ENCODE measurements around the gene PHKG2. TPM values are rescaled to one million over a fixed set of nuclear protein-coding genes. Genes with fewer than 3 reads are reported as not detected.
A peak's percentile ranks its signal among the peaks of the same experiment; 100 is the strongest.

Gene PHKG2, protein sequence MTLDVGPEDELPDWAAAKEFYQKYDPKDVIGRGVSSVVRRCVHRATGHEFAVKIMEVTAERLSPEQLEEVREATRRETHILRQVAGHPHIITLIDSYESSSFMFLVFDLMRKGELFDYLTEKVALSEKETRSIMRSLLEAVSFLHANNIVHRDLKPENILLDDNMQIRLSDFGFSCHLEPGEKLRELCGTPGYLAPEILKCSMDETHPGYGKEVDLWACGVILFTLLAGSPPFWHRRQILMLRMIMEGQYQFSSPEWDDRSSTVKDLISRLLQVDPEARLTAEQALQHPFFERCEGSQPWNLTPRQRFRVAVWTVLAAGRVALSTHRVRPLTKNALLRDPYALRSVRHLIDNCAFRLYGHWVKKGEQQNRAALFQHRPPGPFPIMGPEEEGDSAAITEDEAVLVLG
- polyA plus RNA-seq (28.9 to 40.6 TPM (median 31.8 TPM) in 3 replicates), polyA minus RNA-seq (29.8 to 36.4 TPM (median 34.7 TPM) in 3 replicates)
- 9.0 TPM for polyA plus RNA-seq (2011; ENCODE audit: low read depth)
- polyA plus RNA-seq (2011; cell fraction: cytosol; rRNA removed) = 16.2 and 16.6 TPM in 2 replicates
- polyA plus RNA-seq (2011; cell fraction: nucleus; rRNA removed) = 121 and 138 TPM in 2 replicates
- 20.9 and 28.6 TPM in 2 replicates for polyA plus RNA-seq (2012; ENCODE audit: low replicate concordance)
- 15.7 TPM for polyA minus RNA-seq (2011; cell fraction: cytosol; rRNA and poly(A)+ RNA removed)
- polyA minus RNA-seq (2011; cell fraction: nucleus; rRNA and poly(A)+ RNA removed) = 28.6 and 36.6 TPM in 2 replicates

DNA sequence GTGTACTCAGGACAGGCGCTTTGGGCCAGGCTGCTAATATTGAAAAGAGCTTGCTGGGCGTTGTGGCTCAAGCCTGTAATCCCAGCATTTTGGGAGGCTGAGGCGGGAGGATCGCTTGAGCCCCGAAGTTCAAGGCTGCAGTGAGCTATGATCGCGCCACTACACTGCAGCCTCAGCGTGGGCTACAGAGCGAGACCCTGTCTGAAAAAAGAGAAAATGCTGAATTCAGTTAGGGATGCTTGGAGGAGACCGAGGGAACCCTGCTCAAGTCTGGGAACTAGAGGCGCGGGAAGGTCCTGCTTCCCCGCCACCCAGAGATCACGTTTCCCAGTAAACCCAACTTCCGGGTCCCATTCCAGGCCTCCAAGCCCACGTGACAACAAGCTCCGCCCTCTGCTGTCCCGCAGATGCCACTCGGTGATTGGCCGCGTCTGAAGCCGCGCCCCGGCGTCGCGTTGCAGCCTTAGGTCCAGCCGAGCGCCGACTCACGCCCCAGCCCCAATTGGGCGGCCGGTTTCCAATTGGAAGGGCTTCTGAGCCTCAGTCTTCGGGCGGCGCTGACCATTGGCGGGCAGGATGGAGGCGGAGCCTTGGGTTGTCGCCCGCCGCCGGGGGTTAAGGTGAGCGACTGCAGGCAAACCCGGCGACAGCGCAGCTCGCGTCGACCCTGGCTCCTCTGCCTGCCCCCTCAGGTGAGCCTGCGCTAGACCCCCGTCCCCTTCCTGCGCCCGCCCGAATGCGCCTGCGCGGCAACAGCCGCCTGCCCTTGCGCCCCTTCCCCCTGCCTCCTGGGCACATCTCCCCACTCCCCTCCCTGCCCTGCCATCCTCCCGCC is at the start of gene PHKG2:
Gene PHKG2 (plus strand): TSS at position 627 of the 835 bp plus-strand sequence. CDS start 396 bp downstream, outside the sequence.
- dilution Hi-C loops (cut with MboI; ENCODE audit: extremely low pct_ligation_motif_present, low sequenced_read_pairs) = no loop called here
- H3K9ac ChIP-seq (ENCODE audit: control insufficient read depth, extremely low read depth, insufficient read depth, low read length) = peak within 1 kb of the TSS; percentile 71
- H3K27ac ChIP-seq (ENCODE audit: control insufficient read depth, insufficient read depth, low read length) = peak within 1 kb of the TSS; percentile 65
- H3K4me2 ChIP-seq (ENCODE audit: control insufficient read depth, extremely low read depth, insufficient read depth, low read depth, low read length) = peak within 1 kb of the TSS; percentile 73
- H3K36me3 ChIP-seq (ENCODE audit: control insufficient read depth in 2 of 2, extremely low read depth in 1 of 2, insufficient read depth in 2 of 2, low read length in 2 of 2) = peaks cover 22 to 43% of the 10 kb centered on the region in 2 experiments
- peaks cover 4% of the 10 kb centered on the region for H4K20me1 ChIP-seq (ENCODE audit: control insufficient read depth, extremely low read depth, insufficient read depth, low read length)
- DNase-seq (ENCODE audit: low read depth, low spot score) (peak; percentile 90), FAIRE-seq (peak; percentile 57)
- no peaks in the 10 kb centered on the region for H3K27me3 ChIP-seq (ENCODE audit: control insufficient read depth, extremely low read depth, insufficient read depth, low read length)
- no peaks in the 10 kb centered on the region for H3K9me1 ChIP-seq (ENCODE audit: control insufficient read depth, extremely low read depth, insufficient read depth, low read length)
- no peak within 1 kb of the TSS for H2AFZ ChIP-seq (ENCODE audit: control insufficient read depth, low read length)
- peaks cover 13% of the 10 kb centered on the region for H3K4me1 ChIP-seq (ENCODE audit: control insufficient read depth, extremely low read depth, insufficient read depth, low read length)
- H3K9me3 ChIP-seq (ENCODE audit: control insufficient read depth, low read depth, low read length) = no peaks in the 10 kb centered on the region
- no peak for TF ChIP-seq EZH2 (IDR thresholded peaks at IDR 0.05; ENCODE audit: low read length)
- TF ChIP-seq, protein P1, sequence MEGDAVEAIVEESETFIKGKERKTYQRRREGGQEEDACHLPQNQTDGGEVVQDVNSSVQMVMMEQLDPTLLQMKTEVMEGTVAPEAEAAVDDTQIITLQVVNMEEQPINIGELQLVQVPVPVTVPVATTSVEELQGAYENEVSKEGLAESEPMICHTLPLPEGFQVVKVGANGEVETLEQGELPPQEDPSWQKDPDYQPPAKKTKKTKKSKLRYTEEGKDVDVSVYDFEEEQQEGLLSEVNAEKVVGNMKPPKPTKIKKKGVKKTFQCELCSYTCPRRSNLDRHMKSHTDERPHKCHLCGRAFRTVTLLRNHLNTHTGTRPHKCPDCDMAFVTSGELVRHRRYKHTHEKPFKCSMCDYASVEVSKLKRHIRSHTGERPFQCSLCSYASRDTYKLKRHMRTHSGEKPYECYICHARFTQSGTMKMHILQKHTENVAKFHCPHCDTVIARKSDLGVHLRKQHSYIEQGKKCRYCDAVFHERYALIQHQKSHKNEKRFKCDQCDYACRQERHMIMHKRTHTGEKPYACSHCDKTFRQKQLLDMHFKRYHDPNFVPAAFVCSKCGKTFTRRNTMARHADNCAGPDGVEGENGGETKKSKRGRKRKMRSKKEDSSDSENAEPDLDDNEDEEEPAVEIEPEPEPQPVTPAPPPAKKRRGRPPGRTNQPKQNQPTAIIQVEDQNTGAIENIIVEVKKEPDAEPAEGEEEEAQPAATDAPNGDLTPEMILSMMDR (optimal IDR thresholded peaks at IDR 0.05 in 1 of 3, IDR thresholded peaks at IDR 0.05 in 1 of 3, conservative IDR thresholded peaks at IDR 0.05 in 1 of 3; ENCODE audit: extremely low read depth in 1 of 3, insufficient read depth in 2 of 3, low read length in 3 of 3) = no peak
- H3K79me2 ChIP-seq (ENCODE audit: control insufficient read depth, insufficient read depth, low read length) = peaks cover 28% of the 10 kb centered on the region
- peak within 1 kb of the TSS; percentile 61 to 65 (median 64) for H3K4me3 ChIP-seq (ENCODE audit: control insufficient read depth in 2 of 3, extremely low read depth in 1 of 3, insufficient read depth in 2 of 3, low read depth in 1 of 3, low read length in 3 of 3)

DNA sequence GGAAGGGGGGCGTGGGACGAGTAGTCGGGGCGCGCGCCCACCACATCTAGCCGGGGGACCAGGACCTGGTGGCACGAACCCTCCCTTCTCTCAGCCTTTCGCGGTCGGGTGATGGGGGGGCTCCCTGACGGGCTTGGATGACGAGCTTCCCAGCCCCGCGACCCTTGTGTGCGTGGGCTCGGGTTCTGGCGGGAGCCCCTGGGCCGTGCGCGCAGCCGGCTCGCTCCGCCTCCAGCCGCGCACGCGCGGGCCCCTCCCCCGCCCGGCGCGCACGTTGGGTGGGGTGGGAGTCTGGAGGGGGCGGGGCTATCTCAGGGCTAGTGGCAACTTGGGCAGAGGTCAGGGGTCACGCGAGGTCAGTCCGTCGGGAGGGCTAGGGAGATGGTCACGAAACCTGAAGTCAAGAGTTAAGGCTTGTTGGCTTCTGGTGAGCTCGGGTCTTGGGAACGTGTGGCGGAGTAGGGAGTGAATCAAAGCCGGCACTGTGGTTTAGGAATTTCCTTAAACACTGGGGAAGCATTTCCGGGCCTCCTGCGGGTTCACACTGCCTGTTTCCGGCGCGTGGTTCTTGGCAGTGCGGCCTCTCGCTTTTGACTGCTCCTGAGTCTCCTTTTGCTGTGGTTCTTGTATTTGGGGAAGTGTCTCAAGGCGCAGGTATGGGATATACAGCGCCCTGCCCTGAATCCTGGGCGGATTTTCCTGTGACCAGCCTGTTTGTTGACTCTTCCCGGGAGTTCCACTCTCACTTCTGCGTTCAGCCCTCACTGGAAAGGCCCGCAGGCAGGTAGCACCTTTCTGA is 49.2 kb upstream of the PHKG2 start, which contains the start of gene SRCAP:
Gene SRCAP (plus strand): TSS at position 356 of the 799 bp plus-strand sequence. CDS start 1,654 bp downstream, outside the sequence.
- Histone ChIP-seq H3K27me3 (ENCODE audit: control insufficient read depth, extremely low read depth, insufficient read depth, low read length) (no peaks in the 10 kb centered on the region), H3K9me3 (ENCODE audit: control insufficient read depth, low read depth, low read length) (no peaks in the 10 kb centered on the region), H3K4me1 (ENCODE audit: control insufficient read depth, extremely low read depth, insufficient read depth, low read length) (peaks cover 12% of the 10 kb centered on the region), H3K4me2 (ENCODE audit: control insufficient read depth, extremely low read depth, insufficient read depth, low read depth, low read length) (peak within 1 kb of the TSS; percentile 93), H2AFZ (ENCODE audit: control insufficient read depth, low read length) (peak within 1 kb of the TSS; percentile 67), H3K79me2 (ENCODE audit: control insufficient read depth, insufficient read depth, low read length) (peaks cover 37% of the 10 kb centered on the region), H3K27ac (ENCODE audit: control insufficient read depth, insufficient read depth, low read length) (peak within 1 kb of the TSS; percentile 93), H3K36me3 (ENCODE audit: control insufficient read depth in 2 of 2, extremely low read depth in 1 of 2, insufficient read depth in 2 of 2, low read length in 2 of 2) (peaks cover 14 to 16% of the 10 kb centered on the region in 2 experiments), H3K9me1 (ENCODE audit: control insufficient read depth, extremely low read depth, insufficient read depth, low read length) (no peaks in the 10 kb centered on the region), H3K9ac (ENCODE audit: control insufficient read depth, extremely low read depth, insufficient read depth, low read length) (peak within 1 kb of the TSS; percentile 94), H3K4me3 (ENCODE audit: control insufficient read depth in 2 of 3, extremely low read depth in 1 of 3, insufficient read depth in 2 of 3, low read depth in 1 of 3, low read length in 3 of 3) (peak within 1 kb of the TSS; percentile 90 to 99 (median 92)), H4K20me1 (ENCODE audit: control insufficient read depth, extremely low read depth, insufficient read depth, low read length) (no peaks in the 10 kb centered on the region)
- FAIRE-seq (no peak), DNase-seq (ENCODE audit: low read depth, low spot score) (no peak)
- TF ChIP-seq, protein P1 (optimal IDR thresholded peaks at IDR 0.05 in 1 of 3, IDR thresholded peaks at IDR 0.05 in 1 of 3, conservative IDR thresholded peaks at IDR 0.05 in 1 of 3; ENCODE audit: extremely low read depth in 1 of 3, insufficient read depth in 2 of 3, low read length in 3 of 3) = no peak
- TF ChIP-seq EZH2 (IDR thresholded peaks at IDR 0.05; ENCODE audit: low read length) = no peak
- dilution Hi-C loops (cut with MboI; ENCODE audit: extremely low pct_ligation_motif_present, low sequenced_read_pairs) = no loop called here

Measured in keratinocyte (primary cell).